ENCODE measurements around the gene GABRP.
"Not testable (repeated sequence)": the region's sequence is repeated elsewhere in the genome, so short reads cannot be mapped to it uniquely, and the experiment has no call there.

The GABRP gene

DNA sequence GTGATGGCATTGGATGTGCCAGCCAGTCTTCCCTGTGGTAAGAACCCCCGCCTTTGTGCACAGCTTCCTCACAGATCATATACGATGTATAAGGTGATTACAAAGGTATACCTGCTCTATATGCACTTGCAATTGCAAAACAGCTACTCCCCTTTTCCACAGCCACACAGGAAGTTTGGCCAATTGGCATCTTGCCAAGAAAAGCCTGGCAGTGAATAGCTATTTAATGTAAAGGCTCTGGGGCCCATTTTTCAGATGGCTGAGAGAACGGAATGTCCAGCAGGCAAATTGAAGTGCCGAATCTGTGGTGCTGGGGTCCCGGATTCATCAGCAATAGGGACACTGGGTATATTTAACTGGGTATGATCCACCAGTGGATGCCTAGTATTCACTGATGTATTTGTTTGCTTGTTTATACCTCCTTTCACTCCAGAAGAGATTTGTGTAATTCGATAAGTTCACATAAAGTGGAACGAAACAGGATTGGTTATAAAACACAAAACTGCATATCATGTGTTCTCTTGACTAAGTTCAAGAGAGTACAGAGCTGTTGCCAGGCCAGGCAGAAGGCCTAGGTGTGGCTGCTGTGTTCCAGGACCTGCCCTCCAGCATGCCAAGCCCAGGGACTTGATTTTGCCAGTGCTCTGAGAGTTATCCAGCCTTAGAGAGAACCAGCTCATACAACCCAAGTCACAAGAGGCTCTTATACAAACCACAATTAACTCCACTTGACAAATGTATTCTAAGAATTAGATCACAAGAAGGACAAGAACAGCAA lies 27.7 kb upstream of the GABRP start:
- no peak for DNase-seq (ENCODE audit: low read depth, low spot score)

DNA sequence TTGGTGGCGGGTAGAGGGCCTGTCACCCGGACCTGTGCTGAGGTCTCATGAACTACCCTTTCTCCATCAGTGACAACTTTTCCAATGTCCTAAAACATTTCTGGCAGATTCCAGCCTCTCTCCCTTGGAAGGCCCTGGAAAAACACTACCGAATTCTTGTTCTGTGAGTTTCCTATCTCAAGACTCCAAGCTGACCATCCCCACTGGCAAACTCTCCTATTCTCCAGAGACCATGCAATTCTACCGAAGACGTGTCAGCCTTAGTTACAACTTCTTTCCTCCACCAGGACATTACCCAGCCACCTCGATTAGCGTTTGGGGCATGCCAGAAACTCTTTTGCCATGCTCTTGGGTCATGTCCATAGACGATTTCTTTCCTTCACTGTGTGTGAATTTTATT lies 26.8 kb upstream of the GABRP start:
- no peak for DNase-seq (ENCODE audit: low read depth, low spot score)

DNA sequence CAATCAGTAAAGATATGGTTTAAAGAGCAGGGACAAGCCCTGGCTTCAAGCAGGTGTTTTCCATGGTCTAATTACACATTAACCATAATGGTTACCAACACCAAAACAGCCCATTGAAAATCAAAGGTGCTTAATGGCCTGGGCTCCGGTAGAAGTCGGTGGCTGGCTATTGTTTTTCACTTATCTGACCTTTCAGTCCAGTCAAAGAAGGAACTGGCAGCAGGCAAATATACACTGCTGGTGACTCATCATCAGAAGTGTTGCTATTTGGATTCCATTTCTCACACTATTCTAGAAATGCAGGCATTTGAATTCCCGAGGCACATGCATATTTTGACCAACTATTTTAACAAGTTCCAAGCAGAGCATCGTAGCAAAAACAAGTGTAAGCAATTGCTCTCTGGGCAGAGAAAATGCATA lies 26.3 kb upstream of the GABRP start:
- DNase-seq (ENCODE audit: low read depth, low spot score): no peak

DNA sequence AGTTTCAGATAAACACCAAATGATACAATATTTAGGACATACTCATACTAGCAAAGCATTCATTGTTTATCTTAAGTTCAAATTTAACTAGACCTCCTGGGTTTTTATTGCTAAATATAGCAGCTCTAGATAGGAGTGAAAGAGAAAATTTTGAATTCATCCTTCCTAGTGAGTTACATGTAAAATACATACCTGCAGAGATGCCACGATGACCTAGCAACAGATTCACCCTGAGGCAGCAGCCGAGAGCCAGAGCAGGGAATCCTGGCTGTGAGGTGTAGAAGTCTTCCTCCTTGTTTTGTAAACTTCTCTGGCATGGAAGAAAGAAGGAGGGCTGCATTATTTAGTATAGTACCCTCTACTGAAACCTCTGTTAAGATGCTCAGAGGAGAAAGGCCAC lies 25.9 kb upstream of the GABRP start:
- no peak for DNase-seq (ENCODE audit: low read depth, low spot score)

DNA sequence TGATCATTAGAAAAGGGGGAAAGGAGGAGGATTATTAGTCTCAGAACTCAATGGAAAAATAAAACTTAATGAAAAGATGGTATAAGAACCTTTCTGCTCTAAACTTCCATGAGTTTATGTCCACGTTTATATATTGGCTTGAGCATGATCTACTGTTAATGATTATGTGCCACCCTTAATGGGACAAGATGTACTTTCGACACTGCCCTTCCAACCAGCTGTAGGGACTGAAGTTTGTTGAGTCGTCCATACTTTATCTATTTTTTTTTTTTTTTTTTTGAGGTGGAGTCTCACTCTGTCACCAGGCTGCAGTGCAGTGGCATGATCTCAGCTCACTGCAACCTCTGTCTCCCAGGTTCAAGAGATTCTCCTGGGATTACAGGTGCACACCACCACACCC lies 25.0 kb upstream of the GABRP start:
- DNase-seq (ENCODE audit: low read depth, low spot score): no peak

DNA sequence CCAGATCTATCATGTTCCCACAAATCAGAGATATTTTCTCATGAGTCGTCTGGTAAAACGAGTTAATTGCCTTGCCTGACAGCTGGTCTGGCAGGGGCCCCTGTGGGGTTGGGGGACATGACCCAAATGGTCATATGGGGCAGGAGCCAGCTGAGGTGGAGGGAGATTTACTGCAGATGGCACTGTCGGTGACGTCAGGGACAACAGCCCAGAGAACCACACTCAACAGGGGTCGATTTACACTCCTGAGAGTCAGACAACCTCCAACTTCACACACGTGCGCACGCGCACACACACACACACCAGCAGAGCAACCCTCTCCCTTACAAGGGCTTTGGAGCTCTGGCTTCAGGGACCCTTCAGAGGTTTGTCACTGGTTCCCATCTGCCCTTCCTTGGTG lies 23.4 kb upstream of the GABRP start:
- no peak for DNase-seq (ENCODE audit: low read depth, low spot score)

DNA sequence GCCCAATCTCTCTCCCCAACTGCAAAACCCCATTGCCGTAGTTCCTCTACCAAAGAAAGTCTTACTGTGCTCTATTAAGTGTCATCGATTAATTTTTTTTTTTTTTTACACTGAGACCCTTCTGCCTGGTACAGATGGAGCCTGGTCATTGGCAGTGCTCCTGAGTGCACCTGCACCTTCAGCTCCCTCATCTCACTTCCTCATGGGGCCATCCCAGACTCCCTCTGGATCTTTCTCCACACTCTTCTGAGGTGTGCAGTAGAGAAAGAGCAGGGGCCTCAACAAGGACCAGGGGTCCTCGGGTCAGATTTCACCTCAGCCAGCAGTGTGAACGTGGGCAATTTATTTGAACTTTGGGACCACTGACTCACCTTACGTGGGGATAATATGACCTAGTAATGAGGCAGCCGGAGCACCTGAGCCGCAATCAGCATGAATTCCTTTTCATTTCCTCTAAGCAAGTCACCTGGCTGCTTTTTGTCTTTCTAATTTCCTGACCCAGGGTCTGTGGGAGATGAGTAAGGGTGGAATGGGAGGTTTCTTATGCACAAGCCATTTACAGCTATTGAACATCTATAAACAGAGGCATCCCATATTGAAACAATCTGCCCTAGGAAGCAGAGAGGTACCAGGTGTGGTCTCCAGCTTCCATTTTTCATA lies 22.3 kb upstream of the GABRP start:
- no peak for DNase-seq (ENCODE audit: low read depth, low spot score)

DNA sequence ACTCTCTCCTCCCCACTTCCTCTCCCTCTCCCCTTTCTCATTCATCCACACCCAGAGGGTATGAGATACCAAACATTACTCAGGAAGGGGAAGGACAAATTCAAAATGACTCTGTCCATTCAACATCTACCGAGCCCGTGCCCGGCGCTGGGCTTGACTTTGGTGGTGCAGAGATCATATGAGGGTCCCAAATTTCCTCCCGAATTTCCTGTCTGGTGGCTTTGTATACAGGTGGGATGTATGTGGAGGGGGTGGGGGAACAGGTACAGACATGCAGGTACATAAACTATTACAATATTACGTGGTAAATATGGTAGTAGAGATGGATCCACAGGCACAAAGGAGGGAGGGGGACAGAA lies 21.8 kb upstream of the GABRP start:
- no peak for DNase-seq (ENCODE audit: low read depth, low spot score)

DNA sequence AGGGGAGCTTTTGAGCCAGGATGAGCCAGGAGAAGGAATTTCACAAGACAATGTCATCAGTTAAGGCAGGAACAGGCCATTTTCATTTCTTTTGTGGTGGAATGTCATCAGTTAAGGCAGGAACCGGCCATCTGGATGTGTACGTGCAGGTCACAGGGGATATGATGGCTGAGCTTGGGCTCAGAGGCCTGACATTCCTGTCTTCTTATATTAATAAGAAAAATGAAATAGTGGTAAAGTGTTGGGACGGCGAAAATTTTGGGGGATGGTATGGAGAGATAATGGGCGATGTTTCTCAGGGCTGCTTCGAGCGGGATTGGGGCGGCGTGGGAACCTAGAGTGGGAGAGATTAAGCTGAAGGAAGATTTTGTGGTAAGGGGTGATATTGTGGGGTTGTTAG lies 21.2 kb upstream of the GABRP start:
- not testable (repeated sequence) for DNase-seq (ENCODE audit: low read depth, low spot score)

DNA sequence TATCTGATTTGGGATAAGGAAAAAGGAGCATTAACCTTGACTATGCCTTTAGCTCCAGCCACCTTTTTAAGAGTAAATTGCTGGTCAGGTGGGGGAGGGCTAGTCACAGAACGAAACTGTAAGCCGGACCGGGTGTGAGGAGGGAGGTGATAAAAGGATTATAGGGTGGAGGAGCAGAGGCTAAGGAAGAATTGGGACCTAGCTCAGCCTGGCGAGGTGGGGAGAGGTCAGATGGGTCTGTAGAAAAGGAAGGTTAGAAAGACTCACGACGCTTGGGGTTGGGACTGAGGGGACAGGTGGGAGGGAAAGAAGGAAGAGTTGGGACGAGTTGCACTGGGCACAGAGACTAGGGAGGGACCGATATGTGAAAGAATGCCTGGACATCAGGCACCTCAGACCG lies 17.7 kb upstream of the GABRP start:
- DNase-seq (ENCODE audit: low read depth, low spot score): not testable (repeated sequence)

DNA sequence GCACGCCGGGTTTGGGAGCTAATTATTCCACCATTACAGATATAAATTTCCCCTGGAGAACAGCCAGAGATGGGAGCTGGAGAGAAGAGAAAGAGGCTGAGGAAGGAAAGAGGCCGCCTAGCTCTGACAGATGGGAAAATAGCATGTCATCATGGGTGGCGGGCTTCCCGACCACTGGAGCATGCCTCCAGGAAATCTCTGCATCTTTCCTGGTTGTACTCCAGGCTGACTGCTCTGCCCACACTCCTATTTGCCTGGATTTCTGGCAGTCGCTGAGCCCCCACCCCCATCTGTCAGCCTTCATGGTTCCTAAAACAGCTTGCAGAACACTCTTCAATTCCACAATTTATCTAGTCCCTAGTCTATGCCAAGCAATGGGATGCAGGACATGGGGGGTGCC lies 14.3 kb upstream of the GABRP start:
- DNase-seq (ENCODE audit: low read depth, low spot score): no peak

DNA sequence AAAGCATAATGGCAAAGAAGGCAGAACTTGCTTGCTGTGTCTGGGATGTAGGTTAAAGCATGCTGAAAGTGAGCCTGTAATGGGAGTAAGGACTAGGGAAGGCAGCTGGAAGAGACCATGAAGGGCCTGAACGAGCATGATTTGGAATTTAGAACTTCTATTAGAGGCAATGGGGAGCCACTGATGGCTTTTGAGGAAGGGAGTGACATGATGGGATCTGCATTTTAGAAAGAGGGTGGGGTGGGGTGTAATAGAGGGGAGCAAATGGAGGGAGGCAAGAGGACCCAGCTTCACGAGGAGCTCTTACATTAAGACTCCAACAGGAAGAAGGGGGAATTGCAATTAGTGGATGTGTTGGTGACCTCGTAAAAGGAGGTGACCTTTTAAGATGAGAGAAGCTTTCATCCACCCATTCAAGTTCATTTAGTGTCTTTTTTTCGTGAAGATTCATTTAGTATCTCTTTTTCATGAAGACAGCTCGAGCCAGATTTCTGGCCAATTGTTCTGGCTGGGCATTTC lies 13.6 kb upstream of the GABRP start:
- DNase-seq (ENCODE audit: low read depth, low spot score): no peak

DNA sequence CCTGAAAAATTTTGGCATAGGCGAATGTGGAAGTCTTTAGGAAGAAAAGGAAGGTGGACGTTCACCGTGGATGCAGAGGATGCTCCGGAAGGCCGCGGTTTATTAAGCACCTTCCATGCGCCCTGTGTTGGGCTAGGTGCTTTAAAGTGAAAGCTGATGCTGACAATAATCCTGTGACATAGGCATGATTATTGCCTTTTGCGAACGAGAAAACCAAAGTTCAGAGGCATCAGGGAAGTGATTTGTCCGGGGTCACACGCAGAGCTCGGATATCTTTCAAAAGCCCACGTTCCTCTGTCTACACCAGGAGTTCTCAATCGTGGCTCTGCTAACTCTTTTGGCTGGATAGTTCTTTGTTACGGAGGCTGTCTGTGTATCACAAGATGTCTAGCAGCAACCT lies 12.0 kb upstream of the GABRP start:
- no peak for DNase-seq (ENCODE audit: low read depth, low spot score)

DNA sequence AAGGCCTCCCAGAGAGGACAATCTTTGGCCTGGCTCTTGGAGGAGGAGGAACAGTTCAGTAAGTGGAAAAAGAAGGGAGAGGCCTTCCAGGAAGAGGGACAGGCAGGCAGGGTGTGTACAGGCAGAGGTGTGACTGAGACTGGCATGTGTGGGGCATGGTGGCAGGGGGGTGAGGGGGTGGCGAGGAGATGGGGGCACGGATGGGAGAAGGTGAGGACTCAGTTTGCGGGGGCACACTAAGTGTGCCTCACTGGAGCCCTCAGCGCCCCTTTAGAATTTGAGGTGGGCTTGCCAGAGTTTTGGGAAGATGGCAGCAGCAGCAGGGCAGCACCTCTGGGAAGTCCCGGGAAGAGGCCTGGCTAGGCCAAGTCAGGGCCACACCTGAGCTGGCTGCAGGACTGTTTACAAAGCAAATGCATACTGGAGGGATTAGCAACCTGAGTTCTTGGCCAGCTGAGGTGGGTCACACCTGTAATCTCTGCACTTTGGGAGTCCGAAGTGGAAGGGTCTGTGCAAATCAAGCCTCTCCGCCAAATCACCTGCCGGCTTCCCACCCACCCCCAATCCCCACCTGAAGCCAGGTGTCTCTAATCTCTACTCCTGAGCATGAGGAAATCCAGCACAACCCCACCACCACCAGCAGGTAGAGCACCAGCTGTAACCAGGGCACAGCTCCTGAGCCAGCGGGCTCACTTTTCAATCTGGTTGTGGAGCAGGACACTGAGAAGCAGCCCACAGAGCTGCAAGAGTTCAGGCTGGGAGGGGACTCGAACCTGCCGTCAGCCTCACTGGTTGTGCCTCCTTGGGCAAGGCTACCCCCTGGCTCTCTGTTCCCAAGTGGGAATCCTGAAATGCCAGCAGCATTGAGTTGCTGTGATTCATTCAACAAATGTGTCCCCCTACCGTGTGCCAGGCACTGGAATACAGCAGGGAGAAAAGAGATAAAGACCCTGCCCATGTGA lies 10.2 kb upstream of the GABRP start:
- DNase-seq (ENCODE audit: low read depth, low spot score): no peak

DNA sequence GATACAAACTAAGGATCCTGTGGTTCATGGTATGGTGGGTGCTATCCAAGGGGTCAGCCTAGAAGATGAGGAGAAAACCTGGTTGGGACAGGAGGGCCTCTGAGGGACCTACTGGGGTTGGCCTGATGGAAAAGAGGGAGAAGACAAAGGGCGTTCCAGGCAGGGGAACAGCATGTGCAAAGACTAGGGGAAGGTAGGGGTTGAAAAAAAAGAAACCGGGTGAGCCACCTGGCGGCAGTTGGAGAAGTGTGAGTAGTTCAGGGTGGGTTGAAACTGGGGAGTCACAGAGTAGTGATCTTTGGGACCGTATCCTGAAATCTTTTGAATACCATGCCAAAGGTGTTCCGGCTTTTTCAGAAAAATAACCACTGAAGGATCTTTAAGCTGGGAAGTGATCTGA lies 8.7 kb upstream of the GABRP start:
- DNase-seq (ENCODE audit: low read depth, low spot score): no peak

DNA sequence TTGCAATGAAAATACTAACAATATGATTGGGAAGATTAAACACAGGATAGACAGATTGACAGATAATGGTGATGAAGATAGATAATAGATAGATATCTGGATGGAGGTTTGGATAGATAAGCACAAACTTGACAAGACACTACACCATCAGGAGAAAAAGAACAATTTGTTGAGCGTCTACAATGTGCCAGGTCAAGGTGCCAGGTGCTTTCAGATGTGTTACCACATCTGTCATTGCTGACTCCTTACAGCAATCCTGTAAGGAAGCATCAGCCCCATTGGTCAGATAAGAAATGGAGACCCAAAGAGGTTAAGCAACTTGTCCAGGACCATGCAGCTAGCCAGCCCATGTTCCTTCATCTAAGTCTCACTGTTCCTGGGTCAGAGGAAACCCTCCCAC lies 1.6 kb upstream of the GABRP start:
- DNase-seq (ENCODE audit: low read depth, low spot score): no peak

DNA sequence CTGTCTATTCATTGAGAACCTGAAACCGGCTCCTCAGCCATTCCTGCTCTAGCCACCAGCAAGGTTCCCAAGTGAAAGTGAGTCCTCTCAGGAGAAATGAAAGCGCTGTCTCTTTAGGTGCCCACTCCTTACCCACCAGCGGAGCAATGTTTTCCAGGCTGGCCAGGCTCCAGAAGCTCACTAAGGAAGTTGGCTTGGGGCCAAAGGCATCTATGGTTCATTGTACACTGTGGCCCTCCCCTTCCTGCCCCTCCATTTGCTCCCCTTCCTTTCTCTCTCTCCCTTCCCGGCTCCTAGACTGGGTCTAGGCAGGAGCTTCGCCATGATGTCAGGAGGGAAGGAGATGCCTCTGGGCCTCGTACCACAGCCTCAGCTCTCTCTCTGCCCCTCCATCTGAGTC lies 1.1 kb upstream of the GABRP start:
- DNase-seq (ENCODE audit: low read depth, low spot score): no peak

DNA sequence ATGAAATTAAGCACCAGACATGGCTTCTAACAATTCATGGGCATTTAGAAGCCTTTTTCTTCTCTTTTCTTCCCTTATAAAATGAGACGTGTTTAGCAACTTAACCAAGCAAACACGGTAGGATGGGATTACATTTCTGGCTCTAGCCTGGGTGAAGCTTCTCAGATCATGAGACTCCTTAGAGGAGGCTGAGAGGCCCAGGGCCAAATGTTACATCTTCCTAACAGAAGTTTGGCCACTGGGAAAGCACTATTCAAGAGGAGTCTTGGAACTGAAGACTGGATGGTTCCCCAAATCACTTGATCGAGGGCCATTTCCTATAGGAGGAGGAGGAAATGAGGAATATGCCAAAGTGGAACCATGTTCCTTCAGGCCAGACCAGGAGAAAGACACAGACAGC lies 1.9 kb downstream of the GABRP start:
- no peak for DNase-seq (ENCODE audit: low read depth, low spot score)

DNA sequence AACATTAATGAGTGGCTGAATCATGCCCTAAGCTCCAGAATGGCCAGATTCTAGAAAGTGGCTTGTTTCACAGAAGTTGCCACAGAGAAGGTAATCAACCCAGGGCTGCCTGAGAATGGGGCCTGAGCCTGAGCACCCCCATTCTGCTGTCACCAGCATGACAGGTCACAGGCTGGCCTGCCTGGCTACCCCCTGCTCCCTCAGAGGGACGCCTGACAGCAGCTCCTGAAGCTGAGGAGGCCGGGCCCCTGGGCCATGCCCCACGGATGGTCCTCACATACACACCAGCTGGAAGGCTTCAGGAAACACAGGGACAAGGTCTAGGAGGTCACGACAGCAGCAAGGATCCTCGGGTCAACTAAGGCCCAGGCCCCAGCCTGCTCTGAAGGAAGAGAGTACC lies 3.7 kb downstream of the GABRP start:
- no peak for DNase-seq (ENCODE audit: low read depth, low spot score)

DNA sequence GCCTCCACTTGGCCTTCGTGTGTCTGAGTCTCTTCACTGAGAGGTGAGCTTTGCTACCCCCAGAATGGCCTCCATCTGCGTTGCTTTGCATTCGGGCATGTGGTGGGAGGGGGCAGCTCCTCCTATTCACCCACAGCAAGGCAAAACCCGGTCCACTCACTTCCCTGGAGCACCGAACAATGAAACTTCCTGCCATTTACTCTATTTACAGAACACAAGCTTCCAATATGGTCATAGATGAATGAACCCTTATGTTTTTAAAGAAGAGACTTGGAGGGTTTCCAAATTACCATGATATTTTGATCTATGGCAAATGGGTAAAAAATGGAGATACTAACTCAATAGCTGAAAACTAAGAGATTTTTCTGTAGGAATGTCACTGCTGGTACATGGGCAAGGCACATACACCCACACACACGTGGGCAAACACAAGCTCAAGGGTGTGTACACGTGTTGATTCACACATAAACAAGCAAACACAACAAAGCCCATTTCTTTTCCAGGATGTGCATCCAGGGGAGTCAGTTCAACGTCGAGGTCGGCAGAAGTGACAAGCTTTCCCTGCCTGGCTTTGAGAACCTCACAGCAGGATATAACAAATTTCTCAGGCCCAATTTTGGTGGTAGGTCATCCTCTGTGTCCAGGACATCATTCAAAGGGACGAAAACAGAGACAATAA lies 5.2 kb downstream of the GABRP start:
- DNase-seq (ENCODE audit: low read depth, low spot score): no peak

DNA sequence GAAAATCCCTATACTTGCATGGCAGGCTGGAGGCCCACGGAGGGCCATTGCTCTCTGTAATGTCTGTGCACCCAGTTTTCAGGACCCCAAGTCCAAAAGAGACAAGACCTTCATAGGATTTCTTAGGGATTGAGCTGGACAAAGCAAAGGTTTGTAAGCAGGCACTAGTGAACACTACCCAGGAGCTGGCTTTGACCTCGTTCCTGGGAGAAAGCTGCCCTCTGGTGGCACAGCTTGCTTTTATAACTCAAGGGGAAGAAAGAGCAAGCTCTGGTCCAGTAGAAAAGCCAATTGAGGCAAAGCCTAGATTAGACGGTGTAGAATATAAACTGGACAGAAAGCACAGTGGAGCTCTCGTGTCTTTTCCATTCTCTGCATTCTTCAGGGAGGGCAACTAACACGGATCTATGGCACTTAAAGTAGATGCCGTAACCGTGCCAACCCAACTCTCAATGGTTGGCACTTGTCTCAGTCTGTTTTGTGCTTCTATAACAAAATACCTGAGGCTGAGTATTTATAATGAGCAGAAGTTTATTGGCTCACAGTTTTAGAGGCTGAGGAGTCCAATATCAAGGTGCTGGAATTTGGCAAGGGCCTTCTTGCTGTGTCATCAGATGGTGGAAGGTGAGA lies 7.9 kb downstream of the GABRP start:
- DNase-seq (ENCODE audit: low read depth, low spot score): no peak
